ENCODE data around the gene CGREF1.

The CGREF1 gene

DNA sequence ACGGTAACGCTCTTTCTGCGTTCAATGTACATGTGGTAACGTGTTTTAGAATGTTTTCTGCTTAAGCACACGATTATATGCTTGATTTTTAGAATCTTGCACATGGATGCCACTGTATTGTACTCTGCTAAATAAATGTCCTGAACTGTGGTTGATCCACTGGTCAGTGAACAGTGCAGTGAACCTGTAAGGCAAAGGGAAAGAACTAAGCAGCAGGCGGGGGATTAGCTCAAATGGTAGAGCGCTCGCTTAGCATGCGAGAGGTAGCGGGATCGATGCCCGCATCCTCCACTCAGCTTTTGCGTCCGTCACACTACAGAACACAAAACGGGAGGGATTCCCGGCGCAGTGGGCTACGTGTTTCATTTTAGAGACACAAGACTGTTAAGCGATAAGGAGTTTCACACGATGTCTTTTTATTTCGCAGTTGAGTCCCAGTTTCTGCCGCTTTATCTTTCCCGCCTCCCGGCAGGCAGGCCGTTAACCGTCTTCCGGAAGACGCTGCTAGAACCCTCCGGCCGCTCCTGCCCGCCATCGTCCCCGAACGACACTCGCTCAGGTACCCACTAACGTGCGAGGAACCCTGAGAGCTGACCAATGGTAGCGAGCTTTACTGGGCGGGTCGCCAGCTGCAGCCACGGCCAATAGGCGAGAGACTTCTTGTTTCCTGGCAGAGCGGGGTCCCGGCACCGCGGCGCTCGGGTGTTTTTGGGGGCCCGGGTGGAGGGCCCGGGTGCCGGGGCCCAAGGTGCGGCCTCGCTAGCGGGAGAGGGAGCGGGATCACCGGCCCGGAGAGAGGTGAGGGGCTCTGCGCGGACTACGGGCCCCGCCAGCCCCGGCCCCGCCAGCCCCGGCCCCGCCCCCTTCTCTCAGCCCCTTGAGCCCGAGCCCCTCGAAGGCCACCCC lies 67.7 kb downstream of the CGREF1 start, which contains the start of gene AGBL5:
AGBL5 (plus strand) TSS at position 673 of the 906 bp plus-strand sequence. CDS start 1,291 bp downstream, outside the sequence.
- Histone ChIP-seq H3K4me1 (no peaks in the 10 kb centered on the region), H3K27me3 (no peaks in the 10 kb centered on the region), H3K36me3 (peaks cover 17% of the 10 kb centered on the region), H3K9me3 (no peaks in the 10 kb centered on the region), H3K4me3 (ENCODE audit: low read depth, low read length) (peak within 1 kb of the TSS; percentile 79)
- TF ChIP-seq, protein P1, sequence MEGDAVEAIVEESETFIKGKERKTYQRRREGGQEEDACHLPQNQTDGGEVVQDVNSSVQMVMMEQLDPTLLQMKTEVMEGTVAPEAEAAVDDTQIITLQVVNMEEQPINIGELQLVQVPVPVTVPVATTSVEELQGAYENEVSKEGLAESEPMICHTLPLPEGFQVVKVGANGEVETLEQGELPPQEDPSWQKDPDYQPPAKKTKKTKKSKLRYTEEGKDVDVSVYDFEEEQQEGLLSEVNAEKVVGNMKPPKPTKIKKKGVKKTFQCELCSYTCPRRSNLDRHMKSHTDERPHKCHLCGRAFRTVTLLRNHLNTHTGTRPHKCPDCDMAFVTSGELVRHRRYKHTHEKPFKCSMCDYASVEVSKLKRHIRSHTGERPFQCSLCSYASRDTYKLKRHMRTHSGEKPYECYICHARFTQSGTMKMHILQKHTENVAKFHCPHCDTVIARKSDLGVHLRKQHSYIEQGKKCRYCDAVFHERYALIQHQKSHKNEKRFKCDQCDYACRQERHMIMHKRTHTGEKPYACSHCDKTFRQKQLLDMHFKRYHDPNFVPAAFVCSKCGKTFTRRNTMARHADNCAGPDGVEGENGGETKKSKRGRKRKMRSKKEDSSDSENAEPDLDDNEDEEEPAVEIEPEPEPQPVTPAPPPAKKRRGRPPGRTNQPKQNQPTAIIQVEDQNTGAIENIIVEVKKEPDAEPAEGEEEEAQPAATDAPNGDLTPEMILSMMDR (IDR thresholded peaks at IDR 0.05; ENCODE audit: low read depth, low read length): no peak
- DNase-seq: peak; percentile 94
